GM12875 (cell line): ENCODE results near the gene MOV10L1.
A peak's percentile ranks its signal among the peaks of the same experiment; 100 is the strongest.

Experiments used
- H3K4me3 ChIP-seq: one replicate; pipeline ENCODE4 v1.5.1; 2011; ENCODE audit warnings: low read depth, low read length, control low read depth
- CTCF ChIP-seq: IDR thresholded peaks from 2 replicates; pipeline ENCODE4 v1.5.1; 2011; ENCODE audit warnings: low read depth, mild to moderate bottlenecking, control low read depth, inconsistent platforms, low read length, moderate library complexity, borderline replicate concordance; ENCODE audit not compliant: insufficient read depth

Gene MOV10L1

GRCh38 chr22:50179937-50180726 is 90.3 kb downstream of the MOV10L1 start:
- TF ChIP-seq CTCF = no peak
- H3K4me3 ChIP-seq = no peak overlapping the region

- no peak for TF ChIP-seq CTCF
- no peak overlapping the region for H3K4me3 ChIP-seq
These were observed 91.1 kb downstream of the MOV10L1 start for GRCh38 chr22:50180727-50181521.

DNA sequence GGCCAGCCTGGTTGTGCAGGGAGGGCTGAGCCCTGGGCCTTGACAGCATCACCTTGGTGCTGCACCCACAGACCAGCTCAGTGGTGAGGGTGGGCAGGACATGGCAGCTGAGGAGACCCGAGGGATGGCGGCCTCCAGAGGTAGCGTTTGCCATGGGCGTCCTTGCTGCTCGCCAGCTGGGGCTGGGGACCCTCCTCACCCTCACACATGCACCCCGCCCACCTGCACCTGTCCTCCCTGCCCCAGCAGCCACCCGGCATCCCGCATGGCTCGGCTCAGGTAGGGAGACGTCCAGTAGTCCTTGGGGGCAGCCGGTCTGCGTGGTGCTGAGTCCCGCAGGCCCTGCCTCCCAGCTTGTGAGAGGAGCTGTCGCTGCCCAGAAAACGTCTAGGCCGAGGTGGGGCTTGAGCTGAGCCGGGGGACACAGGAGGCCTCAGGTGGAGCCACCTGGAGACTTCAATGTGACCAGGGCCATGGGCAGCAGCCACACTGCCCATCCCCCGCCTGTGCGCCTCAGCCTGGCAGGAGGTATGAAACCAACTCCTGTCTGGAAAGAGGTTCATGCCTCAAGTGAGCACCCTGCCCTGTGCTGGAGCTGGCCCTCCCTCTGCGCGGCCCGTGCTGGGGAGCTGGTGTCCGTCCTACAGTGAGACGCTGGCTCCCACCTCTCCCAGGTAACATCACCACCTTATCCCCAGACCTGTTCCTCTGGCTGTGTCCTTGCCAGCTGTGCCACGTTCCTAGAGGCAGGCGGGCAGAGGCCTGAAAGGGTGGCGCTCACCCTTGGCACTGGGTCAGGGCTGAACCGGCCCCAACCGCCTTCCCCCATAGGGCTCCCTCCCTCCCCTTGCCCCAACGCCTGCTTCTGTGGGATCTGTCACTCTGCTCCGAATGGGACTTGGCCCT is 92.6 kb downstream of the MOV10L1 start:
- no peak overlapping the region for H3K4me3 ChIP-seq
- TF ChIP-seq CTCF = no peak

DNA sequence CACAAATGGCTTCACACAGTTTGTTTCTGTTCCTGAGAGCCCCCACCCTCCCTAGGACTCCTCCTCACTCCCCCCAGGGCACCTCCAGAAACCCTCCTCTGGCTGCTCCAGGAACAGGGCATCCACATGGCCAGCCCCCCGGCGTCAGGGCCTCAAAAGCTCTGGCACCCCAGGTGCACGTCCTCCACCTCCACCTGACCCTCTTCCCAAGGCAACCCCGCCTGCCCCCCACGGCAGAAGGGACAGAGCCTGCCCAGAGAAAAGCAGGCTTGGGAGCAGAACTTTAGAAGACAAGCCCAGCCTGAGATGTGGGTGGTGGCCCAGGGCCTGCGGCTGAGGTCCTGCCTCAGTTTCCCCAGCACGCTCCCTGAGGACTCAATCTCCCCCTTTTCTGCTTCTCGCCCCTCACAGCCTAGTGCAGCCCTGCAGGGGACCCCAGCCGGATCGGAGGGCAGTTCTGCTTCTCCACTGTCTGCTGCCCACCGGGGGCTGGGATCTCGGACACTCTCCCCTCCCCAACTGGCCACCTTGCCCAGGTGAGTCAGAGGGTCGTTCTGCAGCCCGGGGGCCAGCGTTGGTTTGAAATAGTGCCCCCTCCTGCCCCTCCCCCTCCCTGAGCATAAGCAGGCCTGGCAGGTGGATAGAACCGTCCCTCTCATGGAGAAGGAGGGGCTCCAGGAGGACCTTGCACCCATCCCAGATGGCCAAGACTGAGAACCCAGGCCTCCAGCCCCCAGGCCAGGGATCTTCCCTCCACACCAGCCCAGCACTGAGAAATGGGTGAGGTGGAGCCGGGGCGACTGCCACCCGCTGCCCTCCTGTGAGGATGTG is 93.5 kb downstream of the MOV10L1 start:
- no peak for TF ChIP-seq CTCF
- H3K4me3 ChIP-seq = no peak overlapping the region

GRCh38 chr22:50184004-50184901 is 94.4 kb downstream of the MOV10L1 start:
- TF ChIP-seq CTCF = no peak
- H3K4me3 ChIP-seq = peak overlapping the region; percentile 29
